OCI-LY7 (cell line): ENCODE results near the gene PDHX.

Source experiments
- EZH2phosphoT487 ChIP-seq: fragments of 200-600 bp; sonication (generic); IDR thresholded peaks from 2 replicates; pipeline ENCODE4 v1.6.1; 2018; ENCODE audit warnings: low read depth, borderline replicate concordance, mild to moderate bottlenecking, mixed run types, antibody characterized with exemption, low read length, moderate library complexity, mixed read lengths
- TF ChIP-seq, protein P1 (sequence below): fragments of 200-600 bp; sonication (generic); conservative IDR thresholded peaks from 2 replicates; pipeline ENCODE4 v1.5.1; 2014; ENCODE audit warnings: mild to moderate bottlenecking, antibody characterized with exemption, low read length, moderate library complexity, mixed read lengths

DNA sequence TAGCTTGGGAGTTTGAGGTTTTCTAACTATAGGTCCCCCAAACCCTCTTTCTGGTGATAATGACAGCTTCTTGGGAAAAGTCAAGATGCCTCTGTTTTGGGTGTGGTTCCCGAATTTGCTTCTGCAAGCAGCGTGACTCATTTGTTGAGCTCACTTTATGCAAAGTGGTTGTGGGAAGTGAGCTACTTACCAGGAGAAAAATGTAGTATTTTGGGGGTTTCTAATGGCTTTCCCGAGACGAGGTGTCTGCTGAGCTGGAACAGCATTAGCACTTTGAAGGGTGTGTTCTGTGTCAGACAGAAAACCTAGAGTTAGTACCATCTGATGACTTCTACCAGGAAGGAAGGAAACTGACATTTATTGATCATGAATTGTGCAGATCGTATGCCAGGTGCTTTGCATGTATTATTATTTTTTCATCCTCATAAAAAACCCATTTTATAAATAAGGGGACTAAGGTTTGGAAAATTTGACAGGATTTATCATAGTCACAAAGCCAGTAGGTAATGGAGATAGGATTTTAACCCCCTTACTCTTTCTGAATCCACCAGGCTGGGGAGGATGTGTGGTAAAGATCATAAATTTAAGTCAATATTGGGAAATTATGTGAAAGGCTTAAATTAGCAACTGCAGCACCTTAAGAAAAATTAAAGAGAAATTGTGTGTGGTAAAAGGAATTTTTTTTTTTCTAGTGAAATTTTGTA lies 113.7 kb downstream of the PDHX start:
- TF ChIP-seq, protein P1, sequence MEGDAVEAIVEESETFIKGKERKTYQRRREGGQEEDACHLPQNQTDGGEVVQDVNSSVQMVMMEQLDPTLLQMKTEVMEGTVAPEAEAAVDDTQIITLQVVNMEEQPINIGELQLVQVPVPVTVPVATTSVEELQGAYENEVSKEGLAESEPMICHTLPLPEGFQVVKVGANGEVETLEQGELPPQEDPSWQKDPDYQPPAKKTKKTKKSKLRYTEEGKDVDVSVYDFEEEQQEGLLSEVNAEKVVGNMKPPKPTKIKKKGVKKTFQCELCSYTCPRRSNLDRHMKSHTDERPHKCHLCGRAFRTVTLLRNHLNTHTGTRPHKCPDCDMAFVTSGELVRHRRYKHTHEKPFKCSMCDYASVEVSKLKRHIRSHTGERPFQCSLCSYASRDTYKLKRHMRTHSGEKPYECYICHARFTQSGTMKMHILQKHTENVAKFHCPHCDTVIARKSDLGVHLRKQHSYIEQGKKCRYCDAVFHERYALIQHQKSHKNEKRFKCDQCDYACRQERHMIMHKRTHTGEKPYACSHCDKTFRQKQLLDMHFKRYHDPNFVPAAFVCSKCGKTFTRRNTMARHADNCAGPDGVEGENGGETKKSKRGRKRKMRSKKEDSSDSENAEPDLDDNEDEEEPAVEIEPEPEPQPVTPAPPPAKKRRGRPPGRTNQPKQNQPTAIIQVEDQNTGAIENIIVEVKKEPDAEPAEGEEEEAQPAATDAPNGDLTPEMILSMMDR, result no peak
- no peak for TF ChIP-seq EZH2phosphoT487
